RWPE1 (cell line): ENCODE measurements around the gene GRB2.
"Not testable (repeated sequence)": the region's sequence is repeated elsewhere in the genome, so short reads cannot be mapped to it uniquely, and the experiment has no call there.

Experiments
- CTCF ChIA-PET: fragments of 350-600 bp; sonication (Branson Sonifier 250); formaldehyde crosslinking; extraction: SDS; loops from one replicate; lab custom pipeline; 2021; lab: Yijun Ruan, JAX
- POLR2A ChIA-PET: fragments of 400-600 bp; formaldehyde crosslinking; extraction: SDS; loops from one replicate; lab custom pipeline; 2020; ENCODE audit warnings: antibody characterized with exemption; ENCODE audit not compliant: low non-redundant PET; lab: Yijun Ruan, JAX
- DNase-seq: peaks from one replicate; pipeline ENCODE4 v3.0.0; 2012; ENCODE audit warnings: low spot score
- H3K27ac ChIP-seq: fragments of 450-650 bp; 2 replicates; pipeline ENCODE4 v1.5.1; 2017
- CTCF ChIP-seq: fragments of 450-650 bp; conservative IDR thresholded peaks from 2 replicates; pipeline ENCODE4 v1.5.1; 2017; ENCODE audit warnings: low read depth, mild to moderate bottlenecking

Gene GRB2

GRCh38 chr17:75289832-75290337 lies 115.6 kb downstream of the GRB2 start:
- POLR2A ChIA-PET: interaction anchor here (1.7 to 2.3 kb wide), 2 partner anchors 19 to 28 kb away, joined by 9 read pairs; partner anchors contain the start of genes GGA3, MIF4GD and MRPS7
- TF ChIP-seq CTCF: peak; percentile 44

GRCh38 chr17:75289115-75289831 lies 116.2 kb downstream of the GRB2 start, which contains the start of gene SLC25A19:
Gene SLC25A19, minus strand, starts transcription at chr17:75289433. Its CDS starts 2,669 bp downstream, at chr17:75286764.
- ChIA-PET POLR2A (interaction anchor here (0.7 to 2.3 kb wide), 4 partner anchors 18 to 174 kb away, joined by 4 to 9 read pairs (median 7); partner anchors contain the start of genes GGA3, MIF4GD and MRPS7), CTCF (interaction anchor here (0.6 to 1.0 kb wide), 3 partner anchors 15 to 1767 kb away, joined by 4 to 5 read pairs (median 5); partner anchors contain the start of gene MIF4GD)
- H3K27ac ChIP-seq: peak within 1 kb of the TSS; percentile 92
- 0 out of 2 replicates have a peak, but pooled peaks have one; percentile 8 for TF ChIP-seq CTCF
- peak; percentile 100 for DNase-seq

More at GRCh38 chr17:75289832-75290337, 115.6 kb downstream of the GRB2 start:
- peak overlapping the region; percentile 92 for H3K27ac ChIP-seq
- DNase-seq: peak; percentile 40
- CTCF ChIA-PET: interaction anchor here (0.6 kb wide), 2 partner anchors 1375 to 1766 kb away, joined by 3 to 4 read pairs; no protein-coding TSS in a partner anchor

- ChIA-PET POLR2A (interaction anchor here (0.7 to 2.3 kb wide), 3 partner anchors 18 to 27 kb away, joined by 5 to 9 read pairs (median 9); partner anchors contain the start of genes GGA3, MIF4GD and MRPS7), CTCF (interaction anchor here (0.9 to 1.0 kb wide), 2 partner anchors 14 to 17 kb away, joined by 5 read pairs; partner anchors contain the start of gene MIF4GD)
- TF ChIP-seq CTCF: no peak
- DNase-seq: peak; percentile 50
- H3K27ac ChIP-seq: peak overlapping the region; percentile 92
Measured at GRCh38 chr17:75288770-75289114, 116.7 kb downstream of the GRB2 start.

- ChIA-PET CTCF (interaction anchor here (1.0 kb wide), 1 partner anchor 14 kb away, joined by 5 read pairs; no protein-coding TSS in a partner anchor), POLR2A (interaction anchor here (1.7 to 2.3 kb wide), 2 partner anchors 18 to 27 kb away, joined by 9 read pairs; partner anchors contain the start of genes GGA3, MIF4GD and MRPS7)
- TF ChIP-seq CTCF: no peak
- DNase-seq: no peak
- peak overlapping the region; percentile 92 for H3K27ac ChIP-seq
Measured at GRCh38 chr17:75288359-75288758, 117.1 kb downstream of the GRB2 start.

- POLR2A ChIA-PET: no interaction called here
- DNase-seq: no peak
- H3K27ac ChIP-seq: peak overlapping the region; percentile 28; the same call in 1 of the 2 replicates
- TF ChIP-seq CTCF: no peak
- CTCF ChIA-PET: interaction anchor here (0.6 kb wide), 2 partner anchors 17 to 116 kb away, joined by 4 to 5 read pairs; no protein-coding TSS in a partner anchor
Measured at GRCh38 chr17:75287221-75287620, 118.3 kb downstream of the GRB2 start.

GRCh38 chr17:75285123-75285522 lies 120.4 kb downstream of the GRB2 start:
- CTCF ChIA-PET: interaction anchor here (0.6 to 1.5 kb wide), 3 partner anchors 127 to 575 kb away, joined by 3 to 8 read pairs (median 3); no protein-coding TSS in a partner anchor
- no peak for TF ChIP-seq CTCF
- H3K27ac ChIP-seq: peak overlapping the region; percentile 28; the same call in 1 of the 2 replicates
- DNase-seq: no peak
- POLR2A ChIA-PET: no interaction called here

GRCh38 chr17:75280189-75280588 lies 125.3 kb downstream of the GRB2 start:
- POLR2A ChIA-PET, DNase-seq: not testable (repeated sequence)
- H3K27ac ChIP-seq: peak overlapping the region; percentile 19
- CTCF ChIA-PET: interaction anchor here (0.6 kb wide), 1 partner anchor 119 kb away, joined by 3 read pairs; no protein-coding TSS in a partner anchor
